Keratinocyte (primary cell): Measurements from ENCODE around the gene CLEC1B. TPM values are rescaled to one million over a fixed set of nuclear protein-coding genes. Genes with fewer than 3 reads are reported as not detected.

Experiments
- DNase-seq: peaks from one replicate; pipeline ENCODE4 v3.0.0-alpha.2; 2011; ENCODE audit warnings: low read depth, missing footprints, low spot score
- FAIRE-seq: peaks from 2 replicates; lab custom pipeline; 2011; peaks lifted over from hg19 to GRCh38; lab: Jason Lieb, UNC
- H2AFZ ChIP-seq: 2 replicates; pipeline ENCODE4 v1.6.0; 2012; ENCODE audit warnings: low read length, control low read depth, inconsistent platforms; ENCODE audit not compliant: control insufficient read depth
- H3K27ac ChIP-seq: 2 replicates; pipeline ENCODE4 v1.5.1; 2011; ENCODE audit warnings: low read length; ENCODE audit not compliant: control insufficient read depth, insufficient read depth
- H3K27me3 ChIP-seq: 3 replicates; pipeline ENCODE4 v1.6.0; 2011; ENCODE audit warnings: low read length; ENCODE audit not compliant: control insufficient read depth, insufficient read depth; ENCODE audit errors: extremely low read depth
- H3K36me3 ChIP-seq, 2 experiments: 2 replicates in 1 of 2; 3 replicates in 1 of 2; pipeline ENCODE4 v1.5.1; 2011; ENCODE audit warnings: low read length in 2 of 2, mild to moderate bottlenecking in 1 of 2; ENCODE audit not compliant: control insufficient read depth in 2 of 2, insufficient read depth in 2 of 2; ENCODE audit errors: extremely low read depth in 1 of 2
- H3K4me1 ChIP-seq: 3 replicates; pipeline ENCODE4 v1.5.1; 2011; ENCODE audit warnings: low read length; ENCODE audit not compliant: control insufficient read depth, insufficient read depth; ENCODE audit errors: extremely low read depth
- H3K4me2 ChIP-seq: 3 replicates; pipeline ENCODE4 v1.6.0; 2011; ENCODE audit warnings: low read depth, low read length; ENCODE audit not compliant: control insufficient read depth, insufficient read depth; ENCODE audit errors: extremely low read depth
- H3K4me3 ChIP-seq, 3 experiments: fragments of 200-600 bp in 1 of 3; sonication (generic) in 1 of 3; 2 replicates in 2 of 3; 3 replicates in 1 of 3; pipeline ENCODE4 v1.5.1; 2011 to 2016; ENCODE audit warnings: low read length in 3 of 3, mild to moderate bottlenecking in 3 of 3, control low read depth in 2 of 3, inconsistent platforms in 1 of 3, low read depth in 1 of 3, mixed read lengths in 1 of 3, mixed run types in 1 of 3, moderate library complexity in 1 of 3; ENCODE audit not compliant: control insufficient read depth in 2 of 3, insufficient read depth in 2 of 3; ENCODE audit errors: extremely low read depth in 1 of 3
- H3K79me2 ChIP-seq: 2 replicates; pipeline ENCODE4 v1.6.0; 2012; ENCODE audit warnings: low read length; ENCODE audit not compliant: control insufficient read depth, insufficient read depth
- H3K9ac ChIP-seq: 3 replicates; pipeline ENCODE4 v1.6.0; 2011; ENCODE audit warnings: low read length; ENCODE audit not compliant: control insufficient read depth, insufficient read depth; ENCODE audit errors: extremely low read depth
- H3K9me1 ChIP-seq: 3 replicates; pipeline ENCODE4 v1.6.0; 2011; ENCODE audit warnings: low read length; ENCODE audit not compliant: control insufficient read depth, insufficient read depth; ENCODE audit errors: extremely low read depth
- H3K9me3 ChIP-seq: 2 replicates; pipeline ENCODE4 v1.5.1; 2012; ENCODE audit warnings: low read depth, low read length; ENCODE audit not compliant: control insufficient read depth
- H4K20me1 ChIP-seq: 3 replicates; pipeline ENCODE4 v1.6.0; 2011; ENCODE audit warnings: low read length; ENCODE audit not compliant: control insufficient read depth, insufficient read depth; ENCODE audit errors: extremely low read depth
- EZH2 ChIP-seq: IDR thresholded peaks from one replicate; pipeline ENCODE4 v1.6.1; 2012; ENCODE audit warnings: inconsistent platforms, mild to moderate bottlenecking, low read length, moderate library complexity
- dilution Hi-C: fragments of 300-500 bp; cut with MboI; formaldehyde crosslinking; loops from one replicate; pipeline ENCODE4 v1.7.0; 2020; ENCODE audit warnings: low sequenced_read_pairs; ENCODE audit not compliant: extremely low pct_ligation_motif_present
- polyA minus RNA-seq, 3 experiments: library from RNA; depleted of rRNA, polyadenylated mRNA; stranded (reverse); fragments of >200 nt; gene quantifications; 1 replicate in 1 of 3; 2 replicates in 1 of 3; 3 replicates in 1 of 3; pipeline ENCODE4 v1.2.3, GENCODE V29; 2011
- polyA plus RNA-seq, 5 experiments: library from polyadenylated mRNA; depleted of rRNA in 3 of 5; stranded (reverse) in 3 of 5; stranded (forward) in 1 of 5; unstranded in 1 of 5; fragments of >200 nt; gene quantifications; 1 replicate in 1 of 5; 2 replicates in 3 of 5; 3 replicates in 1 of 5; pipeline versions ENCODE4 v1.2.1 to v1.2.3, GENCODE V29; 2011 to 2012; ENCODE audit warnings: missing spikeins in 2 of 5, low read depth in 1 of 5, low replicate concordance in 1 of 5
- TF ChIP-seq, protein P1 (sequence below), 3 experiments: IDR thresholded peaks in 1 of 3; conservative IDR thresholded peaks in 1 of 3; optimal IDR thresholded peaks in 1 of 3; 2 replicates in 2 of 3; 3 replicates in 1 of 3; pipeline versions ENCODE3 to v1.5.1; 2011; ENCODE audit warnings: low read length in 3 of 3, mild to moderate bottlenecking in 3 of 3, moderate library complexity in 2 of 3, control low read depth in 1 of 3, inconsistent platforms in 1 of 3; ENCODE audit not compliant: insufficient read depth in 2 of 3; ENCODE audit errors: extremely low read depth in 1 of 3

CLEC1B gene
- polyA plus RNA-seq, result not detected in 3 replicates
- polyA plus RNA-seq (2011; ENCODE audit: low read depth), result not detected
- polyA plus RNA-seq (2011; cell fraction: cytosol; rRNA removed), result not detected in 2 replicates
- polyA plus RNA-seq (2011; cell fraction: nucleus; rRNA removed), result not detected in 2 replicates
- polyA plus RNA-seq (2012; ENCODE audit: low replicate concordance), result not detected in 2 replicates
- not detected in 3 replicates for polyA minus RNA-seq
- not detected for polyA minus RNA-seq (2011; cell fraction: cytosol; rRNA and poly(A)+ RNA removed)
- not detected in 2 replicates for polyA minus RNA-seq (2011; cell fraction: nucleus; rRNA and poly(A)+ RNA removed)

DNA sequence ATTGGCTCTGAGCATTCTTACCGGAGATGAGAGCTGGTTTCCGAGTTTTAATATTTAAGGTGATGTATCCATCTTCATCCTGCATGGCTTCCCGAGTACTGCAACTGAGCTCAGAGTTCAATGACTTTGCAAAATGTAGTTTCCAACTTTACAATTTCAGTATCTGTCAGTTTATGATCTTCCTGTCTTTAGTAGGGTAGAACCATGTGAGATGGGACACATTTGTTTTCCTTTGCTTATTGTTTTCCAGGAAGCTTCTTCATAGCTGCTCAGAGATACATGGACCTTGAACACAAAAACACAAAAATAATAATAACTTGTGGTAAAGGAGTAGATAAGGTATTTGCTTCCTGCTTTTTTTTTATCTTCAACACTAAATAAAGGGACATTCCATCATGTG lies at the start of gene CLEC1B:
Gene CLEC1B (minus strand): TSS at position 106 of the 400 bp plus-strand sequence. CDS start 21 bp downstream, at position 85.
- Histone ChIP-seq H3K79me2 (no peaks in the 10 kb centered on the region), H4K20me1 (no peaks in the 10 kb centered on the region), H3K4me2 (no peak within 1 kb of the TSS), H3K9me1 (no peaks in the 10 kb centered on the region), H3K27ac (no peak within 1 kb of the TSS), H3K36me3 (no peaks in the 10 kb centered on the region), H3K4me1 (no peaks in the 10 kb centered on the region), H3K4me3 (no peak within 1 kb of the TSS), H3K9ac (no peak within 1 kb of the TSS), H2AFZ (no peak within 1 kb of the TSS), H3K9me3 (no peaks in the 10 kb centered on the region), H3K27me3 (no peaks in the 10 kb centered on the region)
- no peak for FAIRE-seq
- dilution Hi-C loops, result no loop called here
- no peak for DNase-seq
- TF ChIP-seq, protein P1, sequence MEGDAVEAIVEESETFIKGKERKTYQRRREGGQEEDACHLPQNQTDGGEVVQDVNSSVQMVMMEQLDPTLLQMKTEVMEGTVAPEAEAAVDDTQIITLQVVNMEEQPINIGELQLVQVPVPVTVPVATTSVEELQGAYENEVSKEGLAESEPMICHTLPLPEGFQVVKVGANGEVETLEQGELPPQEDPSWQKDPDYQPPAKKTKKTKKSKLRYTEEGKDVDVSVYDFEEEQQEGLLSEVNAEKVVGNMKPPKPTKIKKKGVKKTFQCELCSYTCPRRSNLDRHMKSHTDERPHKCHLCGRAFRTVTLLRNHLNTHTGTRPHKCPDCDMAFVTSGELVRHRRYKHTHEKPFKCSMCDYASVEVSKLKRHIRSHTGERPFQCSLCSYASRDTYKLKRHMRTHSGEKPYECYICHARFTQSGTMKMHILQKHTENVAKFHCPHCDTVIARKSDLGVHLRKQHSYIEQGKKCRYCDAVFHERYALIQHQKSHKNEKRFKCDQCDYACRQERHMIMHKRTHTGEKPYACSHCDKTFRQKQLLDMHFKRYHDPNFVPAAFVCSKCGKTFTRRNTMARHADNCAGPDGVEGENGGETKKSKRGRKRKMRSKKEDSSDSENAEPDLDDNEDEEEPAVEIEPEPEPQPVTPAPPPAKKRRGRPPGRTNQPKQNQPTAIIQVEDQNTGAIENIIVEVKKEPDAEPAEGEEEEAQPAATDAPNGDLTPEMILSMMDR (optimal IDR thresholded peaks at IDR 0.05 in 1 of 3, IDR thresholded peaks at IDR 0.05 in 1 of 3, conservative IDR thresholded peaks at IDR 0.05 in 1 of 3; ENCODE audit: extremely low read depth in 1 of 3, insufficient read depth in 2 of 3, low read length in 3 of 3), result no peak
- no peak for TF ChIP-seq EZH2

DNA sequence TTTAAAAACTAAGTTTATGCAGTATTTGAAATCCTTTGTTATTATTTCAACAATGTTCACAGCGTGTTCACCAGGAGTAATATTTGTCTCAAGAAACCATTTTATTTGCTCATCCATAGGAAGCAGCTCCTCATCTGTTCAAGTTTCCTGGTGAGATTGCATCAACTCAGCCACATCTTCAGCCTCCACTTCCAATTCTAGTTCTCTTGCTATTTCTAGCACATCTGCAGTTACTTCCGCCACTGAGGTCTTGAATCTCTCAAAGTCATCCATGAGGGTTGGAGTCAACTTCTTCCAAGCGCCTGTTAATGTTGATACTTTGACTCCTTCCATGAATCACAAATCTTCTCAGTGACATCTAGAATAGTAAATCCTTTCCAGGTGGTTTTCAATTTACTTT lies 49.6 kb upstream of the CLEC1B start:
- Histone ChIP-seq H3K4me1 (no peaks in the 10 kb centered on the region), H3K9ac (no peak overlapping the region), H3K4me2 (no peak overlapping the region), H3K4me3 (no peak overlapping the region), H2AFZ (no peak overlapping the region), H3K36me3 (no peaks in the 10 kb centered on the region), H3K27ac (no peak overlapping the region), H3K9me3 (no peaks in the 10 kb centered on the region), H3K9me1 (no peaks in the 10 kb centered on the region), H3K27me3 (no peaks in the 10 kb centered on the region), H4K20me1 (no peaks in the 10 kb centered on the region), H3K79me2 (no peaks in the 10 kb centered on the region)
- TF ChIP-seq, protein P1 (optimal IDR thresholded peaks at IDR 0.05 in 1 of 3, IDR thresholded peaks at IDR 0.05 in 1 of 3, conservative IDR thresholded peaks at IDR 0.05 in 1 of 3; ENCODE audit: extremely low read depth in 1 of 3, insufficient read depth in 2 of 3, low read length in 3 of 3), result no peak
- no peak for TF ChIP-seq EZH2
- FAIRE-seq (no peak), DNase-seq (no peak)
- dilution Hi-C loops, result no loop called here
